ENCODE results near the gene EID2. TPM values are rescaled to one million over a fixed set of nuclear protein-coding genes. Genes with fewer than 3 reads are reported as not detected.

The EID2 gene, protein sequence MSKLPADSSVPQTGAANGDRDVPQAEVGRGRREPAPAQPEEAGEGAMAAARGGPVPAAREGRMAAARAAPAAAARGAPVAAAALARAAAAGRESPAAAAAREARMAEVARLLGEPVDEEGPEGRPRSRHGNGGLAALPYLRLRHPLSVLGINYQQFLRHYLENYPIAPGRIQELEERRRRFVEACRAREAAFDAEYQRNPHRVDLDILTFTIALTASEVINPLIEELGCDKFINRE
- total RNA-seq: 10 to 100 TPM in 1 of 2 donors, 1 to 10 TPM in 1; 7.3 to 13.5 TPM

DNA sequence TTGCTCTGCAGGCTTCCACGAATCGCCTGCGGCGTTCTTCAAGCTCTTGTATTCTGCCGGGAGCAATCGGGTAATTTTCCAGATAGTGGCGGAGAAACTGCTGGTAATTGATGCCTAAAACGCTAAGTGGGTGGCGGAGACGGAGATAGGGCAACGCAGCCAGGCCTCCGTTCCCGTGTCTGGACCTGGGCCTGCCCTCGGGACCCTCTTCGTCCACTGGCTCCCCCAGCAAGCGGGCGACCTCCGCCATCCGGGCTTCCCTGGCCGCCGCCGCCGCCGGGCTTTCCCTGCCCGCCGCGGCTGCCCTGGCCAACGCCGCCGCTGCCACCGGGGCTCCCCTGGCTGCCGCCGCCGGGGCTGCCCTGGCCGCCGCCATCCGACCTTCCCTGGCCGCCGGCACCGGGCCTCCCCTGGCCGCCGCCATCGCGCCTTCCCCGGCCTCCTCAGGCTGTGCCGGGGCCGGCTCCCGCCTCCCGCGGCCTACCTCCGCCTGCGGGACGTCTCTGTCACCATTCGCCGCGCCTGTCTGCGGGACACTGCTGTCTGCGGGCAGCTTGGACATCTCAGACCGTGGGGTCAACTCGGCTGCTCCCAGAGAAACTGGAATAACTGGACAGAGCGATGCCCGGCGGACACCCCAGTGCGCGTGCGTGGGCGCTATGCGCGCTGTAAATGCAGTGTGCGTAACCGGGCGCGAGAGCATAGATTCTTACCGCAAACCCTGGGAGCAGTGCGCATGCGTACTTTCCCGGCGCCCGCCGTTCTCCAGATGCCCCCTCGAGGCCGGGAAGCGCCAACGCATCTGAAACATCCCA is at the start of gene EID2:
Gene EID2 (minus strand): TSS at position 644 of the 815 bp plus-strand sequence. CDS start 82 bp downstream, at position 562.
- Histone ChIP-seq H3K27ac (peak within 1 kb of the TSS; percentile 91 to 97 (median 93)), H3K27me3 (no peaks in the 10 kb centered on the region), H3K4me3 (peak within 1 kb of the TSS; percentile 44 to 82), H3K36me3 (replicated peaks in 1 of 2; ENCODE audit: insufficient read depth in 1 of 2, low read depth in 2 of 2) (no peaks in the 10 kb centered on the region), H3K4me1 (peaks cover 13% of the 10 kb centered on the region), H3K9me3 (no peaks in the 10 kb centered on the region)
- ATAC-seq (peak; percentile 99), DNase-seq (peak; percentile 95 to 98 (median 96))
- intact Hi-C loops (cut with DNase I): loop anchor here (10.0 kb wide), 2 partner anchors 65 to 95 kb away; partner anchors contain the start of gene SUPT5H
- peak; percentile 71 to 95 (median 90) for TF ChIP-seq CTCF (IDR thresholded peaks at IDR 0.05)
- TF ChIP-seq POLR2A (IDR thresholded peaks at IDR 0.05): peak; percentile 70 to 85 (median 83)
- 0 to 1% methylated on average over 2 to 84 of the region's 84 CpGs for WGBS, 2 donors

- H3K9me3 ChIP-seq: no peaks in the 10 kb centered on the region
- WGBS, 2 donors: 18 to 26% methylated on average over 2 of the region's 2 CpGs
- H3K4me3 ChIP-seq: no peak overlapping the region
- intact Hi-C loops (cut with DNase I): no loop called here
- H3K27me3 ChIP-seq: no peaks in the 10 kb centered on the region
- no peaks in the 10 kb centered on the region for H3K4me1 ChIP-seq
- no peak for DNase-seq
- H3K27ac ChIP-seq: no peak overlapping the region
- no peaks in the 10 kb centered on the region for H3K36me3 ChIP-seq (replicated peaks in 1 of 2; ENCODE audit: insufficient read depth in 1 of 2, low read depth in 2 of 2)
- ATAC-seq: no peak
- TF ChIP-seq CTCF (IDR thresholded peaks at IDR 0.05): no peak
Measured at GRCh38 chr19:39588066-39588465, 48.1 kb upstream of the EID2 start.

DNA sequence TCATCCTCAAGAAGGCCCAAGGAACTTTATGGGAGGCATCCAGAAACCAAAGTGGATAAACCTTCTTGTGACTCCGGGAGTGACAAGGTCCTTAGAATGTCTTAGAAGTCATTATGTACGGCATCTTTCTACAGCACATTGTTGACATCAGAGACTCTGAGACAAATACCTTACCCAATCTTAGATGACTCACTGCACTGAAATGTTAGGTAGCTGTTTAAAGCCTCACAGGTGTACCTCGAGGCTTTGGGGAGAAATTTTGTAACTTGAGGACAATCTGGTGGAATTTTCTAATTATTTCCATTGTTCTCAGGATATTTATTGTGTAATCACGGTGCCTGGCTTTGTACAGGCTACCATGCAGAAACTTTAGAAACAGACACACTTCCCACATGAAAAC is 47.5 kb upstream of the EID2 start:
- H3K4me3 ChIP-seq: no peak overlapping the region
- no peaks in the 10 kb centered on the region for H3K9me3 ChIP-seq
- DNase-seq (no peak), ATAC-seq (no peak)
- H3K36me3 ChIP-seq (replicated peaks in 1 of 2; ENCODE audit: insufficient read depth in 1 of 2, low read depth in 2 of 2): no peaks in the 10 kb centered on the region
- no peaks in the 10 kb centered on the region for H3K4me1 ChIP-seq
- no peak for TF ChIP-seq CTCF (IDR thresholded peaks at IDR 0.05)
- TF ChIP-seq POLR2A (IDR thresholded peaks at IDR 0.05): no peak
- H3K27me3 ChIP-seq: no peaks in the 10 kb centered on the region
- no peak overlapping the region for H3K27ac ChIP-seq
- intact Hi-C loops (cut with DNase I): no loop called here
- WGBS, 2 donors: 35 to 49% methylated on average over 4 of the region's 4 CpGs

GRCh38 chr19:39582891-39583625 is 43.1 kb upstream of the EID2 start:
- no peaks in the 10 kb centered on the region for H3K9me3 ChIP-seq
- intact Hi-C loops (cut with DNase I): no loop called here
- 45 to 50% methylated on average over 8 of the region's 8 CpGs for WGBS, 2 donors
- no peak overlapping the region for H3K27ac ChIP-seq
- no peak for DNase-seq
- TF ChIP-seq POLR2A (IDR thresholded peaks at IDR 0.05) (no peak), CTCF (IDR thresholded peaks at IDR 0.05) (no peak)
- H3K4me3 ChIP-seq: no peak overlapping the region
- ATAC-seq: no peak
- no peaks in the 10 kb centered on the region for H3K4me1 ChIP-seq
- H3K27me3 ChIP-seq: no peaks in the 10 kb centered on the region
- H3K36me3 ChIP-seq (replicated peaks in 1 of 2; ENCODE audit: insufficient read depth in 1 of 2, low read depth in 2 of 2): no peaks in the 10 kb centered on the region

Measured in body of pancreas (tissue), 4 donors.